Measurements from ENCODE around the gene ACOX3. TPM values are rescaled to one million over a fixed set of nuclear protein-coding genes. Genes with fewer than 3 reads are reported as not detected.

The ACOX3 gene
- total and polyA plus RNA-seq, 8 donors = 13.5 to 45.5 (median 32.8) TPM

- no peaks in the 10 kb centered on the region for H3K27me3 ChIP-seq
- peaks cover 0 to 29% (median 16%) of the 10 kb centered on the region in 4 donors for H3K4me1 ChIP-seq
- no peak overlapping the region for H3K4me3 ChIP-seq
- no peak overlapping the region for H3K27ac ChIP-seq
- DNase-seq = no peak
- intact Hi-C loops (cut with DNase I; ENCODE audit: low total_unique reads) = no loop called here
- no peaks in the 10 kb centered on the region for H3K36me3 ChIP-seq
- TF ChIP-seq EP300 (IDR thresholded peaks at IDR 0.05) (no peak), CTCF (IDR thresholded peaks at IDR 0.05) (no peak), POLR2A (IDR thresholded peaks at IDR 0.05) (no peak), POLR2AphosphoS5 (IDR thresholded peaks at IDR 0.05) (no peak)
- WGBS, 5 donors = 79 to 86% (median 80%) methylated on average over 8 of the region's 8 CpGs
- H3K9me3 ChIP-seq = no peaks in the 10 kb centered on the region
These were observed 83.7 kb downstream of the ACOX3 start for GRCh38 chr4:8356856-8357255.

DNA sequence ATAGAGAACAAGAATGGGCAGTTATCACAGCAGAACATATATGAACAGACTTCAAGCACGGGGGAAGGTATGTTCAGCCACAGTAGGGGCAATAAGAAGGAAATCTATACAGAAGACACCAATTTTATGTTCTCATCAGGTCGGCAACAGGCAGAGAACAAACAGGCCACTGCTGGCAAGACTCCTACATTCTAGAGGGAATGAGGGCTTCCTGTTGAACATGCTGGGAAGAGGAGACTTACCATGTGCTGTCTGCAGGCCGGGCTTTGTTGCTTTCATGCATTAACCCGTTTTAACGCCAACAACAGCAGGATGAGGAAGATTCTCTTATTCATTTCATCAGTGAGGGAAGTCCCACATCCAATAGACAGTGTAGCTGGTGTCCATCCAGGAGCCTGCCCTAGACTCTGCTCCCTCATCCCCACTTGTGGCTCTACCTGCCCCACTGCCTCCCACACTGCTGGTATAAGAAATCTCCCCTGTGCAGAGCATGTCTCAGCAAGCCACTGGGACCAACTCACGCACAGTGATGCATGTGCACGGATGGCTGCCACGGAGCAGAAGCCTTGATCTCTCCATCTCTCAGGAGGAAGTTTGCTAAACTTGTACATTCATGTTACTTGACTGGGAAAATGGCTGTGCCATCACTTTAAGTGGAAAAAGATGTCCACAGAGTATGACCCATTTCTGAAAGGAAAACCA lies 84.5 kb downstream of the ACOX3 start:
- peak in 1 of 2 donors; percentile 41 for DNase-seq
- intact Hi-C loops (cut with DNase I; ENCODE audit: low total_unique reads) = no loop called here
- Histone ChIP-seq H3K4me3 (no peak overlapping the region), H3K9me3 (no peaks in the 10 kb centered on the region), H3K36me3 (no peaks in the 10 kb centered on the region), H3K27me3 (no peaks in the 10 kb centered on the region), H3K27ac (no peak overlapping the region), H3K4me1 (peaks cover 0 to 37% (median 24%) of the 10 kb centered on the region in 4 donors)
- 50 to 70% (median 62%) methylated on average over 8 of the region's 8 CpGs for WGBS, 5 donors
- TF ChIP-seq EP300 (IDR thresholded peaks at IDR 0.05) (no peak), POLR2AphosphoS5 (IDR thresholded peaks at IDR 0.05) (no peak), POLR2A (IDR thresholded peaks at IDR 0.05) (no peak), CTCF (IDR thresholded peaks at IDR 0.05) (no peak)

GRCh38 chr4:8355306-8355705 lies 85.2 kb downstream of the ACOX3 start:
- 44 to 56% (median 50%) methylated on average over 6 of the region's 6 CpGs for WGBS, 5 donors
- intact Hi-C loops (cut with DNase I; ENCODE audit: low total_unique reads) = no loop called here

DNA sequence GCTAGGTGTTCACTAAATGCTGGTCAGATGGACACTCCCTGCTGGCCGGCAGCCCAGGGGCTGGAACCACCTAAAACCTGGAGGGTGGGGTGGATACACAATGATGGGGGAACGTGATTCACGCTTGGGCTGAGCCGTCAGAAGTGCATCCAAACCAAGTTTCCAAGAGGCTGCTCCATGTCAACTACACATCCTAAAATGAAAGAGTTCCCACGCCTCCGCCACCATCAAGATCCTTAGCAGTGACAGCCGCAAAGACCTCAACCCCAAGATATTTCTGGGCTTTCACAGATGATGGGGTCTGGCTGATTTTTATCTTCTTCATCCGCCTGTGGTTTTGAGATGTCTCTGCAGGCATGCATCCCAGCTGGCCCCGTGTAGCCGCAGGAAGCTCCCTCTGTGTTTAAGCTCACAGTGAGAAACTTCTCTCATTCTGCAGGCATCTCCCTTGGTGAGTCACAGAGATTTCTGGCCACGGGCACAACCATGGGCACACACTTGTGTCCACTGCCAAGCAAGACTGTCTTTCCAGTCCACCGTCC lies 86.5 kb downstream of the ACOX3 start:
- no peak overlapping the region for H3K27ac ChIP-seq
- no peak for TF ChIP-seq CTCF (IDR thresholded peaks at IDR 0.05)
- TF ChIP-seq POLR2A (IDR thresholded peaks at IDR 0.05) = no peak
- no peak for TF ChIP-seq EP300 (IDR thresholded peaks at IDR 0.05)
- no peak for TF ChIP-seq POLR2AphosphoS5 (IDR thresholded peaks at IDR 0.05)
- H3K4me3 ChIP-seq = no peak overlapping the region
- intact Hi-C loops (cut with DNase I; ENCODE audit: low total_unique reads) = no loop called here
- H3K9me3 ChIP-seq = no peaks in the 10 kb centered on the region
- no peaks in the 10 kb centered on the region for H3K36me3 ChIP-seq
- DNase-seq = peak in 1 of 2 donors; percentile 42
- H3K4me1 ChIP-seq = peaks cover 0 to 39% (median 26%) of the 10 kb centered on the region in 4 donors
- WGBS, 5 donors = 60 to 79% (median 67%) methylated on average over 12 of the region's 12 CpGs
- H3K27me3 ChIP-seq = no peaks in the 10 kb centered on the region

More at GRCh38 chr4:8355306-8355705, 85.2 kb downstream of the ACOX3 start:
- DNase-seq = no peak
- Histone ChIP-seq H3K27ac (no peak overlapping the region), H3K9me3 (no peaks in the 10 kb centered on the region), H3K4me3 (no peak overlapping the region), H3K4me1 (peaks cover 0 to 39% (median 26%) of the 10 kb centered on the region in 4 donors), H3K27me3 (no peaks in the 10 kb centered on the region), H3K36me3 (no peaks in the 10 kb centered on the region)
- TF ChIP-seq CTCF (IDR thresholded peaks at IDR 0.05) (no peak), EP300 (IDR thresholded peaks at IDR 0.05) (no peak), POLR2AphosphoS5 (IDR thresholded peaks at IDR 0.05) (no peak), POLR2A (IDR thresholded peaks at IDR 0.05) (no peak)

Measured in stomach (tissue), 9 donors.